ENCODE data around the gene TUBGCP5.
A peak's percentile ranks its signal among the peaks of the same experiment; 100 is the strongest.

Gene TUBGCP5

DNA sequence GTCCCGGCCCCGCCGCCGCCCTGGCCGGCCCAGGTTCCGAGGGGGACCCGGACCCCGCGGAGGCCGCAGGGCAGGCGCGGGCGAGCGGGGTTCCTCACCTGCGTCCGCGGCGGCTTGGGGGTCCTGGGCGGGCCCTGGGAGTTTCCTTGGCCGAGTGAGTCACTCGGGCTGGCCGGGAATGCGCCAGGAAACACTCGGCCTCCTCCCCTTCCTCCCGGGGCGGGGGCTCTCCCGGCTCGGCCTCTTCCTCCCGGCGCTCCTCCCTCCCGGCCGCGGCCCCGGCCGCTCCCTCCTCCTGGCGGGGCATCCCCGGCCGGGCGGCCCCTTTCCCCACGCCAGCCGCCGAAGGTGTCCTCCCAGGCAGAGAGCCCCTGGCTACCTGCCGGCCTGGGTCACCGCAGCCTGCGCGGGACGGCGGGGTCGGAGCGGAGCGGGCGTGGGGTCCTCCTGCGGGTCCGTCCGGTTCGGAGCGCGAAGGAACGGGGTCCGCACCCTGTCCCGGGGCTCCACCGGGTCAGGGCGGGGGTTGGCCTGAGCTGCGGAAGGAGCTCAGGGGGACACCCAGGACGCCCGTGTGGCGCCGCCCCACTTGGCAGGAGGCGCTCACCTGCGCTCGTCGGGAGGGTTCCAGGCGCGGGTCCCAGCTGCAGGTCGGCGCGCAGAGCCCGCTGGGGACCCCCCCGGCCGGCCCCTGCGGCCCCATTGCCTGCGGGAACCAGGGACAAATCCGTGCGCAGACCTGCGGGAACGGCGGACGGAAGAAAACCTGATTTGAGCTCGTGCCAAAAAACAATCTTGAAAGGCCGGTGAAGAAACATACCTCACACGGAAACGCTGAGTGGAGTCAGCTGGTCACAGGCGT lies 58.9 kb downstream of the TUBGCP5 start, which contains the start of gene CYFIP1:
TSS of gene CYFIP1 (minus strand) at position 180 of the 862 bp plus-strand sequence. CDS start 33,083 bp downstream, outside the sequence.
- Histone ChIP-seq H3K4me1 (ENCODE audit: control insufficient read depth in 1 of 2, insufficient read depth in 2 of 2, low read length in 2 of 2) (peaks cover 9 to 16% of the 10 kb centered on the region in 2 donors), H3K9ac (ENCODE audit: low read depth in 1 of 2, low read length in 2 of 2) (peak within 1 kb of the TSS; percentile 72 to 74)

DNA sequence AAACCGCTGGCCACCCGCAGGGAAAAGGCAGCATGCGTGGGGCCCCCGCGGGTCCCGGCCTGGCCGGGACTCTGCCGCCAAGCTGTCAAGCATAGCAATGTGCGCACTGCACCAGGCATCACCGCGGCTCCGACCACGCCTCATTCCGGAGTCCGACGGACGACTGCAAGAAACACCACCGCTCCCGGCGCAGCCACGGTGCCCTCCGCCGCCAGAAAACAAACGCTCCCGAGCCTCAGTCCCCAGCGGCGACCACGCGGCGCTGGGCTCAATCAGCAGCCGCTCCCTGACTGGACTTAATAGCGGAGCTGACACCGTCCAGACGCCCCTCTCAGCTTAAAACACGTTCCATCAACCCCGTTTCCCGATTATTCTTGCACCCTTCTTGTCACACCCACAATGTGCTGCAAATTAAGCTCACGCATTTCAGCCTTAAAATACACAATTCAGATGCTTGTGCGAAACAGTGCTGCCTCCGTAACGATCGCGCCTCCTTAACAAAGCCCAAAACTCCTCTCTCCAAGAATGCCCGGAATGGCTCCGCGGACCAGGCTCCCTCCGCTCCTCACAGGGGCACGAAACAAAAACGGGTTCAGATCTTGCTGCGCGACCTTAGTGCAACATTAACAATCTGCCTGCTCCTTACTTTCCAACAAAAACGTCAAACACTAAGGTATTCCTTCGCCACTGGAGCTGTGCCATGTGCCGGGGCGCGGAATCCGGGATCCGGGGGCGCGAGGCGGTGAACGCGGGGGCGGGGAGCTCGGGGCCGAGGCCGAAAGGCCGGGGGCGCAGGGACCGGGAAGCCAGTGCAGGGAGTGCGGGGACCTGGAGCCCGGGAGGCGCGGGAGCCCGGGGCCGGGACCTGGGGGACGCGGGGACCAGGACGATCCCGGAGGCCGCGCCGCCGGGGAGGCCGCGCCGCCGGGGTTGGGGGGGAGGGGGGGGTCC lies 59.9 kb downstream of the TUBGCP5 start:
- H3K27ac ChIP-seq (ENCODE audit: low read depth, low read length), result peak overlapping the region; percentile 5
- H3K9me3 ChIP-seq (ENCODE audit: control insufficient read depth in 1 of 2, low read length in 2 of 2), result no peaks in the 10 kb centered on the region
- H3K9ac ChIP-seq (ENCODE audit: low read depth in 1 of 2, low read length in 2 of 2), result peak overlapping the region; percentile 68 to 72
- H3K36me3 ChIP-seq (ENCODE audit: control insufficient read depth in 1 of 2, insufficient read depth in 2 of 2, low read length in 2 of 2), result no peaks in the 10 kb centered on the region
- peaks cover 9 to 16% of the 10 kb centered on the region in 2 donors for H3K4me1 ChIP-seq (ENCODE audit: control insufficient read depth in 1 of 2, insufficient read depth in 2 of 2, low read length in 2 of 2)
- peak overlapping the region; percentile 86 to 96 for H3K4me3 ChIP-seq (ENCODE audit: low read depth in 1 of 2, low read length in 2 of 2)
- H3K27me3 ChIP-seq (ENCODE audit: control insufficient read depth in 1 of 2, insufficient read depth in 2 of 2, low read length in 2 of 2), result no peaks in the 10 kb centered on the region

More for the DNA sequence above, 58.9 kb downstream of the TUBGCP5 start, which contains the start of gene CYFIP1:
- Histone ChIP-seq H3K27me3 (ENCODE audit: control insufficient read depth in 1 of 2, insufficient read depth in 2 of 2, low read length in 2 of 2) (no peaks in the 10 kb centered on the region), H3K27ac (ENCODE audit: low read depth, low read length) (peak within 1 kb of the TSS; percentile 75), H3K9me3 (ENCODE audit: control insufficient read depth in 1 of 2, low read length in 2 of 2) (no peaks in the 10 kb centered on the region), H3K36me3 (ENCODE audit: control insufficient read depth in 1 of 2, insufficient read depth in 2 of 2, low read length in 2 of 2) (no peaks in the 10 kb centered on the region), H3K4me3 (ENCODE audit: low read depth in 1 of 2, low read length in 2 of 2) (peak within 1 kb of the TSS; percentile 86 to 96)

DNA sequence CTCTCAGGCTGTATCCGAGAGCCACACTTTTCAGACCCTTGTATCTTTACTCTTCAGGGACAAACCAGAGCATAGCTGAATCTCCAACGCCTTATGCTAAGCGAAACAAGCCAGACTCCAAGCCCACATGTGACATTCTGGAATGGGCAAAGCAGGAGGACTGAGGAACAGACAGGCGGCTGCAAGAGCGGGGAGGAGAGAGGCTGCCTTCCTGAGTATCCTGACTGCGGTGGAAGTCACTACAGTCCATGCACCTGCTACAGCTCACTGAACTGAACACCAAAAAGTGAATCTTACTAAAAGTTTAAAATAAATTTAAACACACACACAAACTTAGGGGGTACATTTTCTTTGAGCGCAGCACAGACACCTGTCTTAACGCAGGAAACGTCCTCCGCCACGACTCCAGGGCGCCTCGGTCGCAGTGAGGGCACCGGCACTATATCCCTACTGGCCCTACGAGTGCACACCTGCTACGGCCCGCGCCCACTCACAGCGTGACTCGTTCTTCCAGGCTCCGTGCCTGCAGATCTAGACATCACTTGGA lies 60.6 kb downstream of the TUBGCP5 start:
- H3K27ac ChIP-seq (ENCODE audit: low read depth, low read length), result no peak overlapping the region

DNA sequence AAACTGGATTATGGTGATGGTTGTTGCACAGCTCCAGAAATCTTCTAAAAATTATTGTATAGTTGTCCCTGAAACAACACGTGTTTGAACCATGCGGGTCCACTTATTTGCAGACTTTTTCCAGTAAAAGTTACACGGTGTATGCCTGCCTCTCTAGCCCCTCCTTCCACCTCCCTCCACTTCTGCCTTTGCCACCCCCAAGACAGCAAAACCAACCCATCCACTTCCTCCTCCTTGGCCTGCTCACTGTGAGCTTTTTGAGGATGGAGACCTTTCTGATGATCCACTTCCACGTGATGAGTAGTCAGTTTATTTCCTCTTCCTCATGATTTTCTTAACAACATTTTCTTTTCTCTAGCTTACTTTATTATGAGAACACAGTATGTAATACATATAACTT lies 64.6 kb downstream of the TUBGCP5 start:
- Histone ChIP-seq H3K9ac (ENCODE audit: low read depth in 1 of 2, low read length in 2 of 2) (no peak overlapping the region), H3K4me1 (ENCODE audit: control insufficient read depth in 1 of 2, insufficient read depth in 2 of 2, low read length in 2 of 2) (peaks cover 17 to 19% of the 10 kb centered on the region in 2 donors), H3K27ac (ENCODE audit: low read depth, low read length) (no peak overlapping the region)

More for the DNA sequence above, 60.6 kb downstream of the TUBGCP5 start:
- peak overlapping the region; percentile 86 to 96 for H3K4me3 ChIP-seq (ENCODE audit: low read depth in 1 of 2, low read length in 2 of 2)
- no peaks in the 10 kb centered on the region for H3K9me3 ChIP-seq (ENCODE audit: control insufficient read depth in 1 of 2, low read length in 2 of 2)
- peaks cover 12 to 19% of the 10 kb centered on the region in 2 donors for H3K4me1 ChIP-seq (ENCODE audit: control insufficient read depth in 1 of 2, insufficient read depth in 2 of 2, low read length in 2 of 2)
- peak overlapping the region; percentile 38 to 72 for H3K9ac ChIP-seq (ENCODE audit: low read depth in 1 of 2, low read length in 2 of 2)
- H3K27me3 ChIP-seq (ENCODE audit: control insufficient read depth in 1 of 2, insufficient read depth in 2 of 2, low read length in 2 of 2), result no peaks in the 10 kb centered on the region
- H3K36me3 ChIP-seq (ENCODE audit: control insufficient read depth in 1 of 2, insufficient read depth in 2 of 2, low read length in 2 of 2), result no peaks in the 10 kb centered on the region

DNA sequence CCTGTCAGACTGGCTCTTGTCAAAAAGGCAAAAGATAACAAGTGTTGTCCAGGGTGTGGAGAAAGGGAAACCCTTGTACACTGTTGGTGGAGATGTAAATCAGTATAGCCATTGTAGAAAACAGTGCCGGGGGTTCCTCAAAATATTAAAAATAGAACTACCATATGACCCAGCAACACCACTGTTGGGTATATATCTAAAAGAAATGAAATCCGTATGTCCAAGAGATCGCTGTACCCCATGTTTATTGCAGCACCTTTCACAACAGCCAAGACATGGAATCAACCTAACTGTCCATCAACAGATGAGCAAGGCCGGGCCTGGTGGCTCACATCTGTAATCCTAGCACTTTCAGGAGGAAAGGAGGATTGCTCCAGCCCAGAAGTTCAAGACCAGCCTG lies 65.4 kb downstream of the TUBGCP5 start:
- Histone ChIP-seq H3K27me3 (ENCODE audit: control insufficient read depth in 1 of 2, insufficient read depth in 2 of 2, low read length in 2 of 2) (no peaks in the 10 kb centered on the region), H3K4me1 (ENCODE audit: control insufficient read depth in 1 of 2, insufficient read depth in 2 of 2, low read length in 2 of 2) (peaks cover 11 to 17% of the 10 kb centered on the region in 2 donors), H3K9me3 (ENCODE audit: control insufficient read depth in 1 of 2, low read length in 2 of 2) (no peaks in the 10 kb centered on the region), H3K27ac (ENCODE audit: low read depth, low read length) (no peak overlapping the region), H3K4me3 (ENCODE audit: low read depth in 1 of 2, low read length in 2 of 2) (no peak overlapping the region), H3K9ac (ENCODE audit: low read depth in 1 of 2, low read length in 2 of 2) (no peak overlapping the region), H3K36me3 (ENCODE audit: control insufficient read depth in 1 of 2, insufficient read depth in 2 of 2, low read length in 2 of 2) (no peaks in the 10 kb centered on the region)

More for the DNA sequence above, 64.6 kb downstream of the TUBGCP5 start:
- H3K36me3 ChIP-seq (ENCODE audit: control insufficient read depth in 1 of 2, insufficient read depth in 2 of 2, low read length in 2 of 2), result no peaks in the 10 kb centered on the region
- no peaks in the 10 kb centered on the region for H3K27me3 ChIP-seq (ENCODE audit: control insufficient read depth in 1 of 2, insufficient read depth in 2 of 2, low read length in 2 of 2)
- no peak overlapping the region for H3K4me3 ChIP-seq (ENCODE audit: low read depth in 1 of 2, low read length in 2 of 2)
- no peaks in the 10 kb centered on the region for H3K9me3 ChIP-seq (ENCODE audit: control insufficient read depth in 1 of 2, low read length in 2 of 2)

DNA sequence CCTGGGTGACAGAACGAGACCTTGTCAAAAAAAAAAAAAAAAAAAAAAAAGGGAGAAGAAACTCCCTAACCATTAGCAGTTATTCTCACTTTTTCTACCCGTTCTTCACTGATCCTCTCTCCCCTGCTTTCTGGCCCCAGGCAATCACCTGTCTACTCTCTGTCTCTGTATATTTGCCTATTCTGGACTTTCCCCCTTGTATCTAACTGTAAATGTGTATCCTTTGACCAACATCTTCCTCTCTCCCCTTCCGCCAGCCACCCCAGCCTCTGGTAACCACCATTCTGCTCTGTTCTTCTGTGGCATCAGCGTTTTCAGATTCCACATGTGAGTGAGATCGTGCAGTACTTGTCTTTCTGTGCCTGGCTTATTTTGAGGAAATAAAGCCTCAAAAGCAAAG lies 66.1 kb downstream of the TUBGCP5 start:
- Histone ChIP-seq H3K9ac (ENCODE audit: low read depth in 1 of 2, low read length in 2 of 2) (no peak overlapping the region), H3K27ac (ENCODE audit: low read depth, low read length) (no peak overlapping the region), H3K9me3 (ENCODE audit: control insufficient read depth in 1 of 2, low read length in 2 of 2) (no peaks in the 10 kb centered on the region), H3K4me3 (ENCODE audit: low read depth in 1 of 2, low read length in 2 of 2) (no peak overlapping the region), H3K27me3 (ENCODE audit: control insufficient read depth in 1 of 2, insufficient read depth in 2 of 2, low read length in 2 of 2) (no peaks in the 10 kb centered on the region), H3K36me3 (ENCODE audit: control insufficient read depth in 1 of 2, insufficient read depth in 2 of 2, low read length in 2 of 2) (no peaks in the 10 kb centered on the region), H3K4me1 (ENCODE audit: control insufficient read depth in 1 of 2, insufficient read depth in 2 of 2, low read length in 2 of 2) (peaks cover 5 to 10% of the 10 kb centered on the region in 2 donors)

DNA sequence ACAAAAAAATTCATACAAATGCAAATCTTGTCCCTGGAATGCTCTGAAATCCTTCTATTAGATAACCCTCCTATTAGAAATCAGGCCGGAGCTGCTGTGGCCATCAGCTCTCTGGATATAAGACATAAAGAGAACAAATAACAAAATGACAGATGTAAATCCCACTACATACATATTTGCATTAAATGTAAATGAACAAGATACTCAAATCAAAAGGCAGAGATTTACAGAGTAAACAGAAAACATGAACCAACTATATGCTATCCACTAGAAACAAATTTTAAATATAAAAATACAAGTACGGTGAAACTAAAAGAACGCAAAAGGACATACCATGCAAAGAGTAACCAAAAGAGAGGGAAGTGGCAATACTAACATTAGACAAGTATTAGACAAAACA lies 69.9 kb downstream of the TUBGCP5 start:
- H3K27me3 ChIP-seq (ENCODE audit: control insufficient read depth in 1 of 2, insufficient read depth in 2 of 2, low read length in 2 of 2), result no peaks in the 10 kb centered on the region
- H3K9ac ChIP-seq (ENCODE audit: low read depth in 1 of 2, low read length in 2 of 2), result no peak overlapping the region
- H3K9me3 ChIP-seq (ENCODE audit: control insufficient read depth in 1 of 2, low read length in 2 of 2), result no peaks in the 10 kb centered on the region
- no peak overlapping the region for H3K27ac ChIP-seq (ENCODE audit: low read depth, low read length)
- peaks cover 5 to 10% of the 10 kb centered on the region in 2 donors for H3K4me1 ChIP-seq (ENCODE audit: control insufficient read depth in 1 of 2, insufficient read depth in 2 of 2, low read length in 2 of 2)
- no peak overlapping the region for H3K4me3 ChIP-seq (ENCODE audit: low read depth in 1 of 2, low read length in 2 of 2)
- peaks cover 0 to 6% of the 10 kb centered on the region in 2 donors for H3K36me3 ChIP-seq (ENCODE audit: control insufficient read depth in 1 of 2, insufficient read depth in 2 of 2, low read length in 2 of 2)

DNA sequence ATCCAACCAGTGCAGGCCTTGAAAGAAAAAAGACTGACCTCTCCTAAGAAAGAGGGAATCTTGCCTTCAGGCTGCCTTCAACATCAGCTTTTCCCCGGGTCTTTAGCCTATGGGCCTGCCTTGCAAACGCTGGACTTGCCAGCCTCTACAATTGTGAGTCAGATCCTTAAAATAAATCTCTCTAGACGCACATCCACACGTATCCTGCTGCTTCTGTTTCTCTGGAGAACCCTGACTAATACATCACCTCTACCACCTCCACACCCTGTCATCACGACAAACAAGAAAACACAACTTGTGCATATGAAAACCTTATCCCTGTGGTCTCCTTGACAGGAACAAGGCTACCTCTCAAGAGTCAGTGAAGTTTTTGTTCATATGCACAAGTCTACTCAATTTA lies 71.0 kb downstream of the TUBGCP5 start:
- peaks cover 4 to 5% of the 10 kb centered on the region in 2 donors for H3K4me1 ChIP-seq (ENCODE audit: control insufficient read depth in 1 of 2, insufficient read depth in 2 of 2, low read length in 2 of 2)
- H3K27ac ChIP-seq (ENCODE audit: low read depth, low read length), result no peak overlapping the region
- H3K9me3 ChIP-seq (ENCODE audit: control insufficient read depth in 1 of 2, low read length in 2 of 2), result no peaks in the 10 kb centered on the region
- no peak overlapping the region for H3K4me3 ChIP-seq (ENCODE audit: low read depth in 1 of 2, low read length in 2 of 2)
- peaks cover 0 to 6% of the 10 kb centered on the region in 2 donors for H3K36me3 ChIP-seq (ENCODE audit: control insufficient read depth in 1 of 2, insufficient read depth in 2 of 2, low read length in 2 of 2)
- no peak overlapping the region for H3K9ac ChIP-seq (ENCODE audit: low read depth in 1 of 2, low read length in 2 of 2)
- no peaks in the 10 kb centered on the region for H3K27me3 ChIP-seq (ENCODE audit: control insufficient read depth in 1 of 2, insufficient read depth in 2 of 2, low read length in 2 of 2)

DNA sequence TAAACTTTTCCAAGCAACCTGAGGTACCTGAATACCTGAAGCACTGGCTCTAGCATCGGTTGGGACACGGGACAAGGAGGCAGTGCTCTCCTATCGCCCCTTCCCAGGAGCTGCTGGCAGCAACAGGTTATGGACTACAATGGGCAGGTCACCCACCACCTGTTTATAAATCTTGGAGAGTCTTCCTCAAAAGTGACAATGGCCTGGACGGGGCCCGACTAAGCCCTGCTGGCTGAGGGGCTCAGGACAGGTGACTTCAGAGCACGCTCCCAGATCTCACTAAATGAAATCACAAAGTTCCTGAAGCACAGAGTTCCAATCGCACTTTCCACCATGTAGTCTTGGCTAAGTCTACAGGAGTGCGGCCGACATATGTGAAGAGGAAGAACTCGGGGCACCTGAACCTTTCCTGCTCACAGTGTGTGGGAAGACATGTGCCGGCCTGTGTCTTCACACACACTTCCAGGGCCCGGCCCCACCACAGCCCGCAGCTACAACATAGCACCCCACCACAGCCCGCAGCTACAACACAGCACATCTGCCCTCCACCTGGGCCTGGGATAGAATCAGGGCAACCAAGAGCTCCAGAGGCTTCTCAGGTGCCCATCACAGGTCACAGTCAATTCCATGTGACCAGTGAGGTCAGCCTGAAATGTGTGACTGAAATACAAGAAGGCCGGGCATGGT lies 72.1 kb downstream of the TUBGCP5 start:
- peaks cover 0 to 6% of the 10 kb centered on the region in 2 donors for H3K4me1 ChIP-seq (ENCODE audit: control insufficient read depth in 1 of 2, insufficient read depth in 2 of 2, low read length in 2 of 2)
- peaks cover 0 to 9% of the 10 kb centered on the region in 2 donors for H3K36me3 ChIP-seq (ENCODE audit: control insufficient read depth in 1 of 2, insufficient read depth in 2 of 2, low read length in 2 of 2)
- no peak overlapping the region for H3K27ac ChIP-seq (ENCODE audit: low read depth, low read length)

More for the DNA sequence above, 72.1 kb downstream of the TUBGCP5 start:
- Histone ChIP-seq H3K9me3 (ENCODE audit: control insufficient read depth in 1 of 2, low read length in 2 of 2) (no peaks in the 10 kb centered on the region), H3K9ac (ENCODE audit: low read depth in 1 of 2, low read length in 2 of 2) (no peak overlapping the region), H3K27me3 (ENCODE audit: control insufficient read depth in 1 of 2, insufficient read depth in 2 of 2, low read length in 2 of 2) (no peaks in the 10 kb centered on the region), H3K4me3 (ENCODE audit: low read depth in 1 of 2, low read length in 2 of 2) (no peak overlapping the region)
